Testis (tissue), 2 donors: ENCODE data around the gene NFATC3.

Source experiments
- POLR2A ChIP-seq: fragments of 450-650 bp; IDR thresholded peaks from one replicate; pipeline ENCODE4 v1.6.1; 2017; ENCODE audit warnings: antibody characterized with exemption, mild to moderate bottlenecking, moderate library complexity
- TF ChIP-seq, protein P1 (sequence below), 3 experiments: fragments of 450-650 bp in 2 of 3; fragments of 200-600 bp in 1 of 3; sonication (generic) in 1 of 3; IDR thresholded peaks; one replicate each; pipeline ENCODE4 v1.5.1; 2016 to 2019; ENCODE audit warnings: antibody characterized with exemption in 3 of 3, mild to moderate bottlenecking in 2 of 3, moderate library complexity in 1 of 3

DNA sequence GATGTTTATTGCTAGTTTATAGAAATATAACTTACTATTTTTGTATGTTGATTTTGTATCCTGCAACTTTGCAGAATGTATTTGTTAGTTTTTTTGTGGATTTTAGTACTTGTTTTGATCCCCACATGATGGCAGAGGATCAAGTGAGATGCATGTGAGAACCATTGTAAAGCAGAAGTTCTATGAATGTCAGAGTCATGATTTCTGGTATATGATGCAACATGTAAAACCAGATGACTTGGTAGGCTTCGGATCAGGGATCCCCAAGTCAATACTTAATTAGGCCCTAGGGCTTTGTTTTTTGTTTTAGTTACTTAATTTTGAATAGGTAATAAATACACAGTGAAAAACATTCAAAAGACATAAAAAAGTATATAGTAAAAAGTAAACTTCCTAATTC, 104.9 kb downstream of the NFATC3 start:
- TF ChIP-seq POLR2A = no peak
- TF ChIP-seq, protein P1, sequence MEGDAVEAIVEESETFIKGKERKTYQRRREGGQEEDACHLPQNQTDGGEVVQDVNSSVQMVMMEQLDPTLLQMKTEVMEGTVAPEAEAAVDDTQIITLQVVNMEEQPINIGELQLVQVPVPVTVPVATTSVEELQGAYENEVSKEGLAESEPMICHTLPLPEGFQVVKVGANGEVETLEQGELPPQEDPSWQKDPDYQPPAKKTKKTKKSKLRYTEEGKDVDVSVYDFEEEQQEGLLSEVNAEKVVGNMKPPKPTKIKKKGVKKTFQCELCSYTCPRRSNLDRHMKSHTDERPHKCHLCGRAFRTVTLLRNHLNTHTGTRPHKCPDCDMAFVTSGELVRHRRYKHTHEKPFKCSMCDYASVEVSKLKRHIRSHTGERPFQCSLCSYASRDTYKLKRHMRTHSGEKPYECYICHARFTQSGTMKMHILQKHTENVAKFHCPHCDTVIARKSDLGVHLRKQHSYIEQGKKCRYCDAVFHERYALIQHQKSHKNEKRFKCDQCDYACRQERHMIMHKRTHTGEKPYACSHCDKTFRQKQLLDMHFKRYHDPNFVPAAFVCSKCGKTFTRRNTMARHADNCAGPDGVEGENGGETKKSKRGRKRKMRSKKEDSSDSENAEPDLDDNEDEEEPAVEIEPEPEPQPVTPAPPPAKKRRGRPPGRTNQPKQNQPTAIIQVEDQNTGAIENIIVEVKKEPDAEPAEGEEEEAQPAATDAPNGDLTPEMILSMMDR (IDR thresholded peaks at IDR 0.05) = no peak
